Chondrocyte (in vitro differentiated cells): ENCODE data around the gene MAP2K4. TPM values are rescaled to one million over a fixed set of nuclear protein-coding genes. Genes with fewer than 3 reads are reported as not detected.

Experiments used
- DNase-seq: peaks from one replicate; pipeline ENCODE4 v3.0.0; 2021; ENCODE audit warnings: mixed read lengths, low spot score
- H3K27ac Mint-ChIP-seq: one replicate; pipeline ENCODE4 v1.8.0; 2021; ENCODE audit warnings: mild to moderate bottlenecking, moderate library complexity, mixed read lengths; ENCODE audit not compliant: unreplicated experiment
- H3K27me3 Mint-ChIP-seq: 2 replicates; pipeline ENCODE4 v1.8.0; 2021; ENCODE audit warnings: low read depth, mixed read lengths
- H3K36me3 Mint-ChIP-seq: 2 replicates; pipeline ENCODE4 v1.8.0; 2021; ENCODE audit warnings: low read depth, mixed read lengths
- H3K4me1 Mint-ChIP-seq: 2 replicates; pipeline ENCODE4 v1.8.0; 2021; ENCODE audit warnings: low read depth, mild to moderate bottlenecking, mixed read lengths
- H3K4me3 Mint-ChIP-seq: one replicate; pipeline ENCODE4 v1.8.0; 2021; ENCODE audit warnings: mild to moderate bottlenecking, moderate library complexity, mixed read lengths; ENCODE audit not compliant: unreplicated experiment
- H3K9me3 Mint-ChIP-seq: 2 replicates; pipeline ENCODE4 v1.8.0; 2021; ENCODE audit warnings: low read depth, mixed read lengths
- total RNA-seq: library from RNA; stranded (reverse); gene quantifications from 3 replicates; pipeline ENCODE4 v1.2.1, GENCODE V29; 2021
- TF ChIP-seq, protein P1 (sequence below): fragments of 200-600 bp; sonication (generic); IDR thresholded peaks from 2 replicates; pipeline ENCODE4 v1.5.0; 2021; ENCODE audit warnings: antibody characterized with exemption, mild to moderate bottlenecking, moderate library complexity

The MAP2K4 gene
- total RNA-seq, 1 donor from 2014 or later = 26.0 TPM

DNA sequence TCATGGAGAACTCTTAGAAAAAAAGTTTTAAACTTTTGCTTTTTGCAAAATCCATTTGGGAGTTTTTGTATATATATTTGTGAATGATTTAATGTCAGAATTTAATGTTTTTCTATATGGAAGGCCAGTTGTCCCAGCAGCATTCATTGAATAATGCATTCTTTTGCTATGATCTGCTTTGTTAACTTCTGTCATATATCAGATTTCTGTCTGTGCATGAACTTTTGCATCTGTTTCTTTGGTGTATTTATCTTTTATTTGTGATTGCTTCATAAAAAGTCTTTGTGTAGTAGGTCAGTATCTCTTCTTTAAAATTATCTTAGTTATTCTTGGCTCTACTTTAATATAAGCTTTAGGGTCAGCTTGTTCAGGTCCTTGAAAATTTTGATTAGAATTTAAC lies 84.2 kb downstream of the MAP2K4 start:
- TF ChIP-seq, protein P1, sequence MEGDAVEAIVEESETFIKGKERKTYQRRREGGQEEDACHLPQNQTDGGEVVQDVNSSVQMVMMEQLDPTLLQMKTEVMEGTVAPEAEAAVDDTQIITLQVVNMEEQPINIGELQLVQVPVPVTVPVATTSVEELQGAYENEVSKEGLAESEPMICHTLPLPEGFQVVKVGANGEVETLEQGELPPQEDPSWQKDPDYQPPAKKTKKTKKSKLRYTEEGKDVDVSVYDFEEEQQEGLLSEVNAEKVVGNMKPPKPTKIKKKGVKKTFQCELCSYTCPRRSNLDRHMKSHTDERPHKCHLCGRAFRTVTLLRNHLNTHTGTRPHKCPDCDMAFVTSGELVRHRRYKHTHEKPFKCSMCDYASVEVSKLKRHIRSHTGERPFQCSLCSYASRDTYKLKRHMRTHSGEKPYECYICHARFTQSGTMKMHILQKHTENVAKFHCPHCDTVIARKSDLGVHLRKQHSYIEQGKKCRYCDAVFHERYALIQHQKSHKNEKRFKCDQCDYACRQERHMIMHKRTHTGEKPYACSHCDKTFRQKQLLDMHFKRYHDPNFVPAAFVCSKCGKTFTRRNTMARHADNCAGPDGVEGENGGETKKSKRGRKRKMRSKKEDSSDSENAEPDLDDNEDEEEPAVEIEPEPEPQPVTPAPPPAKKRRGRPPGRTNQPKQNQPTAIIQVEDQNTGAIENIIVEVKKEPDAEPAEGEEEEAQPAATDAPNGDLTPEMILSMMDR = no peak
- no peak overlapping the region for H3K4me3 Mint-ChIP-seq
- peaks cover 3% of the 10 kb centered on the region for H3K9me3 Mint-ChIP-seq
- no peak for DNase-seq
- peaks cover 26% of the 10 kb centered on the region for H3K4me1 Mint-ChIP-seq
- H3K27ac Mint-ChIP-seq = no peak overlapping the region
- no peaks in the 10 kb centered on the region for H3K27me3 Mint-ChIP-seq
- H3K36me3 Mint-ChIP-seq = peaks cover 1% of the 10 kb centered on the region

DNA sequence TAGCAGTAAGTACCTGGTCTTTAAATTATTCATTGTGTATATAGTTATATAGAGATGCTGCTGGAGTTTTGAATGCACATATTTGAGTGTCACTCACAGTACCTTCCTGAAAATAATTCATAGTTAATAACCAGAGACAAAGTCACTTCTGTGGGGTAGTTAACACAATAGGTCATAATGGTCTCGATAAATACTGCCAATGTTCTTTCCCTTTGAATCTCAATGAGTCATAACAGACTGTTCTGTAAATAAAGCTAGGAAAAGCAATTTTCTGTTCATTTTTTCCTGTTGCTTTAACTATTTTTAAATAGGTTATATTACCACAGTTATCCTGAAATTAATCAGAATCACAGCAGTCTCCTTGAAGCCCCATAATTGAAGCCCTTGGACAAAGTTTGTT lies 87.2 kb downstream of the MAP2K4 start:
- TF ChIP-seq, protein P1 = no peak
- Mint-ChIP-seq H3K27me3 (no peaks in the 10 kb centered on the region), H3K27ac (no peak overlapping the region), H3K4me3 (no peak overlapping the region), H3K9me3 (no peaks in the 10 kb centered on the region), H3K4me1 (peaks cover 26% of the 10 kb centered on the region), H3K36me3 (peaks cover 9% of the 10 kb centered on the region)
- DNase-seq = no peak

DNA sequence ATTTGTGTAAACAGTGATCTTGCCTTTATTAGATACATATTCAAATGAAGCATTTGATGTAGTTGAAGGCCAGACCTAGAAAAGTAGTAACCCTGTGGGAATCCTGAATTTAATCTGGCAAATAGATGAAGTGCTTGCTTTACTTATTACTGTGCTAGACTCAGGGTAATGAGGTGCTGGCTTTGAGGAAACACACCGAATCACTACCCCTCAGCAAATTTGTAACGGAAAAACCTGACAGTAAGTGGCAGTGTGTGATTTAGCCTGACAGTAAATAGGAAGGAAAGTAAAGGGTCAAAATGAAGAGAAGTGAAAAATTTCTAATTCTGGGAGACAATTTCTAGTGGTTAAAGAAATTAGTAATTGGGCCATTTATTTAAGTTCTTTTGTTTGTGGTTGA lies 90.2 kb downstream of the MAP2K4 start:
- Mint-ChIP-seq H3K27ac (no peak overlapping the region), H3K36me3 (peaks cover 25% of the 10 kb centered on the region), H3K27me3 (no peaks in the 10 kb centered on the region), H3K9me3 (no peaks in the 10 kb centered on the region), H3K4me3 (no peak overlapping the region), H3K4me1 (peaks cover 16% of the 10 kb centered on the region)
- TF ChIP-seq, protein P1 = no peak
- no peak for DNase-seq

DNA sequence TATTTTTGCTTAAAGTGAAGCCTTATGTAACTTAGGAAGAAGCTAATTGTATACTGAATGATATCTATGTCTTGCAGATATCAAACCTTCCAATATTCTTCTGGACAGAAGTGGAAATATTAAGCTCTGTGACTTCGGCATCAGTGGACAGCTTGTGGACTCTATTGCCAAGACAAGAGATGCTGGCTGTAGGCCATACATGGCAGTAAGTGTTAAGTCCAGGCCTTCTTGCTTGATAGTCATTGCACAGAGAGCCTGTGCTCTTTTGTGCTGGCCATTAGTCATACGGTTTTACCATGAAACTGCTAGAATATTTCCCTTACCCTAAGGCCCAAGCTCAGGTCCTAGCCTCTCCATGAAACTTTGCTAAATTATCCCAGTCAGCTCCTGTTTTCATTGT lies 92.5 kb downstream of the MAP2K4 start:
- Mint-ChIP-seq H3K36me3 (peaks cover 36% of the 10 kb centered on the region), H3K4me1 (peaks cover under 1% of the 10 kb centered on the region)

DNA sequence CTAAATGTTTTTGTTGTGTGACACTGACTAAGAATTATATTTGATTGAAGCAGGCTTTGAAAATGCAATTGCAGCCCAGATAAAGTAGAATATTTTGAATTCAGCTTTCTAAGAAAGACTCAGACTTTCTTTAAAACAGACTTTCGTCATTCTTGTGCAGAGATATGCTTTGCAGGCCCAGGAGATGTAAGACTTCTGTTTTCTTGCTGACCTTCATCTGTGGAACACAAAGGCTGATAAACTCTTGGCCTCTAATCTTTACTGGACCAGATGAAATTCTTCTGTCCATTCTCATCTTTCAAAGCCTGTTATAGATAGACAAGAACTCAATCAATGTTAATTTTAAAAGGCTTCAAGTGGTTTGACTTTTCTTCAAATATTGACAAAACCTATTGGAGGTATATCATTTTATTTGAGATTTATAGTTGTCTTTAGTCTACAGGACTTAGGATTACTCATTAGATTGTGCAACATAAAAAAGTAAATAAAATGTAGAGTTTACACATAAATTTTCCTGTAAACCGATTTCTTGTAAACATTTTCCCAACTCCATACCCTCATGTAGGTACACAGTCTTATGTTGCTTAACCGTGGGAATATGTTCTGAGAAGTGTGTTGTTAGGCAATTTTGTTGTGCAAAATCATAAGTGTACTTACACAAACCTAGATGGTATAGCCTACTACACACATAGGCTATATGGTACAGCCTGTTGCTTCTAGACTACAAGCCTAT lies 94.2 kb downstream of the MAP2K4 start:
- peaks cover 4% of the 10 kb centered on the region for H3K9me3 Mint-ChIP-seq
- H3K27me3 Mint-ChIP-seq = no peaks in the 10 kb centered on the region
- TF ChIP-seq, protein P1 = no peak
- DNase-seq = no peak
- peak overlapping the region; percentile 30 for H3K27ac Mint-ChIP-seq
- H3K4me1 Mint-ChIP-seq = no peaks in the 10 kb centered on the region
- H3K4me3 Mint-ChIP-seq = no peak overlapping the region
- H3K36me3 Mint-ChIP-seq = peaks cover 41% of the 10 kb centered on the region

More for the DNA sequence above, 92.5 kb downstream of the MAP2K4 start:
- Mint-ChIP-seq H3K9me3 (no peaks in the 10 kb centered on the region), H3K4me3 (no peak overlapping the region), H3K27me3 (no peaks in the 10 kb centered on the region), H3K27ac (no peak overlapping the region)
- TF ChIP-seq, protein P1 = no peak
- DNase-seq = no peak
